ENCODE measurements around the gene EP300.

GRCh38 chr22:41132550-41132949 lies 40.2 kb downstream of the EP300 start:
- no peak for TF ChIP-seq CTCF (IDR thresholded peaks at IDR 0.05)
- TF ChIP-seq POLR2A (IDR thresholded peaks at IDR 0.05), result no peak
